Mesenchymal stem cell (in vitro differentiated cells and primary cell): ENCODE data around the gene ELOVL3.

Experiments
- DNase-seq: peaks from one replicate; pipeline ENCODE4 v3.0.0-alpha.2; 2013
- H2AFZ ChIP-seq: one replicate; pipeline ENCODE4 v1.6.1; 2013; ENCODE audit warnings: low read depth, mild to moderate bottlenecking, control low read depth, inconsistent platforms, low read length, moderate library complexity
- H2AK5ac ChIP-seq: 2 replicates; pipeline ENCODE4 v1.6.1; 2013; ENCODE audit warnings: low read length, moderate library complexity, mild to moderate bottlenecking, inconsistent platforms; ENCODE audit not compliant: severe bottlenecking
- H2BK120ac ChIP-seq: one replicate; pipeline ENCODE4 v1.6.1; 2013; ENCODE audit warnings: low read depth, mild to moderate bottlenecking, inconsistent platforms, low read length, moderate library complexity
- H2BK12ac ChIP-seq, 2 experiments: one replicate each; pipeline ENCODE4 v1.6.1; 2013; ENCODE audit warnings: inconsistent platforms in 2 of 2, low read length in 2 of 2, mild to moderate bottlenecking in 2 of 2, moderate library complexity in 2 of 2, control low read depth in 1 of 2
- H2BK15ac ChIP-seq: one replicate; pipeline ENCODE4 v1.6.1; 2013; ENCODE audit warnings: mild to moderate bottlenecking, low read depth, inconsistent platforms; ENCODE audit not compliant: poor library complexity, severe bottlenecking
- H2BK5ac ChIP-seq: 2 replicates; pipeline ENCODE4 v1.6.1; 2013; ENCODE audit warnings: low read depth, mild to moderate bottlenecking, low read length, control low read depth, inconsistent platforms; ENCODE audit not compliant: poor library complexity, severe bottlenecking
- H3K14ac ChIP-seq, 2 experiments: one replicate each; pipeline ENCODE4 v1.6.1; 2013; ENCODE audit warnings: inconsistent platforms in 2 of 2, low read length in 2 of 2, control low read depth in 1 of 2, mild to moderate bottlenecking in 1 of 2, moderate library complexity in 1 of 2
- H3K18ac ChIP-seq, 2 experiments: one replicate each; pipeline ENCODE4 v1.6.1; 2013; ENCODE audit warnings: inconsistent platforms in 2 of 2, low read length in 2 of 2, control low read depth in 1 of 2, low read depth in 1 of 2, mild to moderate bottlenecking in 1 of 2
- H3K23ac ChIP-seq, 2 experiments: one replicate each; pipeline ENCODE4 v1.6.1; 2013; ENCODE audit warnings: inconsistent platforms in 2 of 2, low read length in 2 of 2, mild to moderate bottlenecking in 2 of 2, moderate library complexity in 2 of 2, control low read depth in 1 of 2
- H3K27ac ChIP-seq: 2 replicates; pipeline ENCODE4 v1.5.1; 2013; ENCODE audit warnings: mild to moderate bottlenecking, moderate library complexity, low read length, control low read depth, inconsistent platforms; ENCODE audit not compliant: poor library complexity, severe bottlenecking
- H3K27me3 ChIP-seq, 2 experiments: 2 replicates each; pipeline versions ENCODE4 v1.6.1 to v1.7.0; 2013; ENCODE audit warnings: low read length in 2 of 2, mild to moderate bottlenecking in 2 of 2, moderate library complexity in 2 of 2, control low read depth in 1 of 2, inconsistent platforms in 1 of 2; ENCODE audit not compliant: control insufficient read depth in 1 of 2, insufficient read depth in 1 of 2
- H3K36me3 ChIP-seq, 2 experiments: 2 replicates each; pipeline versions ENCODE4 v1.6.1 to v1.7.0; 2013; ENCODE audit warnings: low read length in 2 of 2, control low read depth in 1 of 2, inconsistent platforms in 1 of 2, low read depth in 1 of 2, mild to moderate bottlenecking in 1 of 2; ENCODE audit not compliant: insufficient read depth in 2 of 2, control insufficient read depth in 1 of 2
- H3K4ac ChIP-seq, 2 experiments: one replicate each; pipeline ENCODE4 v1.6.1; 2013; ENCODE audit warnings: inconsistent platforms in 2 of 2, low read length in 2 of 2, mild to moderate bottlenecking in 2 of 2, moderate library complexity in 2 of 2, control low read depth in 1 of 2, low read depth in 1 of 2
- H3K4me1 ChIP-seq: 2 replicates; pipeline ENCODE4 v1.6.1; 2013; ENCODE audit warnings: low read depth, low read length, control low read depth; ENCODE audit not compliant: control insufficient read depth, insufficient read depth
- H3K4me2 ChIP-seq: 2 replicates; pipeline ENCODE4 v1.6.1; 2013; ENCODE audit warnings: low read length, mild to moderate bottlenecking, inconsistent platforms; ENCODE audit not compliant: poor library complexity, severe bottlenecking
- H3K4me3 ChIP-seq, 2 experiments: 2 replicates each; pipeline versions ENCODE4 v1.5.1 to v1.7.0; 2013; ENCODE audit warnings: low read length in 2 of 2, mild to moderate bottlenecking in 2 of 2, control low read depth in 1 of 2, low read depth in 1 of 2; ENCODE audit not compliant: insufficient read depth in 1 of 2
- H3K79me1 ChIP-seq: replicated peaks from 2 replicates; pipeline ENCODE4 v1.6.1; 2013; ENCODE audit warnings: mild to moderate bottlenecking, control low read depth, low read length, inconsistent platforms; ENCODE audit not compliant: poor library complexity, severe bottlenecking
- H3K9ac ChIP-seq: 2 replicates; pipeline ENCODE4 v1.7.0; 2013; ENCODE audit warnings: mild to moderate bottlenecking, low read length, moderate library complexity
- H3K9me3 ChIP-seq: 2 replicates; pipeline ENCODE4 v1.7.0; 2013; ENCODE audit warnings: mild to moderate bottlenecking, low read length; ENCODE audit not compliant: control insufficient read depth
- H4K8ac ChIP-seq: one replicate; pipeline ENCODE4 v1.6.1; 2013; ENCODE audit warnings: inconsistent platforms, mild to moderate bottlenecking, low read length, moderate library complexity
- H4K91ac ChIP-seq: one replicate; pipeline ENCODE4 v1.6.1; 2013; ENCODE audit warnings: mild to moderate bottlenecking, low read length, inconsistent platforms
- WGBS: methylation state at CpG from one replicate; pipeline ENCODE4 v1.1.7; 2013; ENCODE audit warnings: mixed read lengths; 5-methylcytosine and 5-hydroxymethylcytosine counted together

The ELOVL3 gene

DNA sequence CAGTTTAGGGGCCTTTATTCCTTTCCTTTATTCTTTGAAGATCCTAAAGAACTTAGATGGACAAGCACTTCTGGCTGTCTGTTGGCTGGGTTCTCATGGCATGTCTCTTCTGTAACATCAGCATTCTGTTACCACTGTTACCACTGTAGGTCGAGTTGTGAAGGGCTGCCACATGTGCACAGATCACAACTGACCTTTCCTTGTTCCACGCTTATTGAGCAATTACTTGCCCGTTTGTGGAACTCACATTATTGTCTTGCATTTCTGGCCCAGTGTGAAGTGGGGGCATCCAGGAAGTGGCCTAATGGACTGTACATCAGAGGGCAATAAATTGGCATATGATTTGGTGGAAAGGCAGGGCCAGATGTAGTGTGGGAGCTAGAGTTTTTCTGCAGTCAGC lies 42.9 kb downstream of the ELOVL3 start:
- Histone ChIP-seq H3K18ac (peak overlapping the region; percentile 1 to 30), H3K9me3 (no peaks in the 10 kb centered on the region), H2BK15ac (no peak overlapping the region), H3K4me2 (peak overlapping the region; percentile 8), H2BK5ac (no peak overlapping the region), H4K8ac (no peak overlapping the region), H3K4me3 (no peak overlapping the region), H3K27ac (peak overlapping the region; percentile 85), H3K23ac (no peak overlapping the region), H3K27me3 (no peaks in the 10 kb centered on the region), H4K91ac (no peak overlapping the region), H3K36me3 (peaks cover 8 to 12% of the 10 kb centered on the region in 2 experiments), H2BK120ac (no peak overlapping the region), H3K4me1 (peaks cover 10% of the 10 kb centered on the region), H3K4ac (no peak overlapping the region), H3K14ac (no peak overlapping the region), H2AK5ac (peak overlapping the region; percentile 9), H2AFZ (no peak overlapping the region), H3K9ac (no peak overlapping the region), H3K79me1 (peaks cover 11% of the 10 kb centered on the region), H2BK12ac (no peak overlapping the region)
- WGBS = 53% methylated on average over 3 of the region's 3 CpGs
- DNase-seq = peak; percentile 17

DNA sequence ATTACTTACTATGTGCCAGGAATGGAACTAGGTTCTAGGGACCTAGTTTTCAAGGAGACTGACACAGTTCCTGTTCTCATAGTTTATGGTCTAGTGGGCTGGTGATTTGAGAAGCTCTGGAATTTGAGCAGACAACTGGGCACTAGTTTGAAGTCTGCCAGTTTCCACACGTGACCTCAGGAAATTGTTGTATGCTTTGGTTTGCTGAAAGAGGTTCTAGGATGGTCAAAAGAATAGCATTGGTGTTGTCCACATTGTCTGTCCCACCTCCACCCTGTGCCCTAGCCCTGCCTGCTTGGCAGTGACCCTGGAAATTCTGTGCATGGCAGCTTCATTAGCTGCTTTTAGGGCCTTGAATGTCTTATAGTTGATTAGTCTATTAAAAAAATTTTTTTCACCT lies 48.0 kb downstream of the ELOVL3 start:
- Histone ChIP-seq H3K79me1 (peaks cover 8% of the 10 kb centered on the region), H3K14ac (no peak overlapping the region), H4K8ac (no peak overlapping the region), H2AK5ac (no peak overlapping the region), H3K4me2 (no peak overlapping the region), H3K4me1 (peaks cover 7% of the 10 kb centered on the region), H3K27me3 (no peaks in the 10 kb centered on the region), H3K4ac (no peak overlapping the region), H3K9me3 (no peaks in the 10 kb centered on the region), H2BK5ac (no peak overlapping the region), H3K18ac (no peak overlapping the region), H3K23ac (no peak overlapping the region), H3K36me3 (peaks cover 10 to 21% of the 10 kb centered on the region in 2 experiments), H2BK15ac (no peak overlapping the region), H2BK12ac (no peak overlapping the region), H2AFZ (no peak overlapping the region), H3K27ac (peak overlapping the region; percentile 24), H4K91ac (no peak overlapping the region), H2BK120ac (no peak overlapping the region), H3K9ac (no peak overlapping the region), H3K4me3 (no peak overlapping the region)
- WGBS = 93% methylated on average over 1 of the region's 1 CpG
- no peak for DNase-seq

DNA sequence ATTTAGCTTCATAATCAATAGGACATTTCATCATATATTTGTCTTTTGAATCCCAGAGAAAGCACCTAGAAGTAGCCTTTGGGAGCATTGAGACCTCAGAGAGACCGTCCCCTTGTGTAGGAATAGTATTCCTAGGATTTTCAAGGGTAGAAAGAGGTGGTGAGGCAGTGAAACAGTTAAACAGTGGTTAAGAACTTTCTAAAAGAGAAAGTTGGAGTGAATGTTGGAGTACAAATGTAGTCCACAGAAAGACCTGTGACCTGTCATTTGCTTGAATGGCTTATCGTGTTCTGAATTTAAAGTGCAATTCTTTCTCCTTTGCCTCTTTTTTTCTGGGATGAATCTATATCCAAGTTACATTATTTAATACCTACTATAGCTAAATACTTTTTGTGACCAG lies 49.2 kb downstream of the ELOVL3 start:
- H2AK5ac ChIP-seq = no peak overlapping the region
- no peak for DNase-seq
- no peak overlapping the region for H3K4ac ChIP-seq
- no peak overlapping the region for H2BK120ac ChIP-seq
- no peak overlapping the region for H2BK15ac ChIP-seq
- H3K14ac ChIP-seq = no peak overlapping the region
- H3K4me2 ChIP-seq = no peak overlapping the region
- no peaks in the 10 kb centered on the region for H3K9me3 ChIP-seq
- no peak overlapping the region for H4K91ac ChIP-seq
- H2AFZ ChIP-seq = no peak overlapping the region
- peaks cover 5% of the 10 kb centered on the region for H3K4me1 ChIP-seq
- H3K23ac ChIP-seq = no peak overlapping the region
- H3K36me3 ChIP-seq = peaks cover 8 to 21% of the 10 kb centered on the region in 2 experiments
- peaks cover 8% of the 10 kb centered on the region for H3K79me1 ChIP-seq
- H4K8ac ChIP-seq = no peak overlapping the region
- no peak overlapping the region for H3K27ac ChIP-seq
- no peak overlapping the region for H3K18ac ChIP-seq
- H2BK5ac ChIP-seq = no peak overlapping the region
- no peak overlapping the region for H3K4me3 ChIP-seq
- no peak overlapping the region for H3K9ac ChIP-seq
- H3K27me3 ChIP-seq = no peaks in the 10 kb centered on the region
- no peak overlapping the region for H2BK12ac ChIP-seq
- 100% methylated on average over 2 of the region's 2 CpGs for WGBS

DNA sequence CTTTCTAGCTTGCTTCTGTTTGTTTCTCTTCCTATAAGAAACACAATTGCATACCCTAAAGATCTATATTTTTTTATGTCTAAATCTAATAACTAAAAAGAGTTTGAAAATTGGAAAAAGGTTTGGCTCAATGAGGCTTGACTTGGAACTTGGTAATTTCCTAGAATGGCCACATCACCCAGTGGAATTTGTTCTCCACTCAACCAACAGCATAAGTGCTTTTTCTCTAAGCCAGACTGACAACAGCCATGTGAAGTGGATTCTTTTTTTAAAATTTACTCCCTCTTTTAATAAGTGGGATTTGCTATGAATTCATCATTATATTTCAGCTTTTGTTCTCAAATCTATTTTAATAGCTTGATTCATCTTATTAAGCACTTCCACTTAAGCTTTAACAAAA lies 53.0 kb downstream of the ELOVL3 start:
- no peak overlapping the region for H2BK15ac ChIP-seq
- peaks cover 12% of the 10 kb centered on the region for H3K79me1 ChIP-seq
- no peaks in the 10 kb centered on the region for H3K27me3 ChIP-seq
- H3K23ac ChIP-seq = no peak overlapping the region
- peaks cover 6% of the 10 kb centered on the region for H3K4me1 ChIP-seq
- H4K8ac ChIP-seq = no peak overlapping the region
- no peak overlapping the region for H3K4me2 ChIP-seq
- no peak overlapping the region for H2BK12ac ChIP-seq
- no peak overlapping the region for H4K91ac ChIP-seq
- no peak overlapping the region for H2AK5ac ChIP-seq
- no peak overlapping the region for H3K9ac ChIP-seq
- no peak overlapping the region for H3K4ac ChIP-seq
- no peak overlapping the region for H2BK5ac ChIP-seq
- H3K36me3 ChIP-seq = peaks cover 2 to 30% of the 10 kb centered on the region in 2 experiments
- no peak overlapping the region for H2BK120ac ChIP-seq
- no peak overlapping the region for H3K4me3 ChIP-seq
- H3K9me3 ChIP-seq = no peaks in the 10 kb centered on the region
- H3K18ac ChIP-seq = no peak overlapping the region
- H3K14ac ChIP-seq = no peak overlapping the region
- no peak overlapping the region for H2AFZ ChIP-seq
- no peak overlapping the region for H3K27ac ChIP-seq
- no peak for DNase-seq
